LNCAP (cell line): ENCODE results near the gene HCFC1.

Source experiments
- CTCF ChIP-seq: fragments of 450-650 bp; IDR thresholded peaks from 2 replicates; pipeline ENCODE4 v1.5.1; 2017; ENCODE audit warnings: mild to moderate bottlenecking

HCFC1 gene

DNA sequence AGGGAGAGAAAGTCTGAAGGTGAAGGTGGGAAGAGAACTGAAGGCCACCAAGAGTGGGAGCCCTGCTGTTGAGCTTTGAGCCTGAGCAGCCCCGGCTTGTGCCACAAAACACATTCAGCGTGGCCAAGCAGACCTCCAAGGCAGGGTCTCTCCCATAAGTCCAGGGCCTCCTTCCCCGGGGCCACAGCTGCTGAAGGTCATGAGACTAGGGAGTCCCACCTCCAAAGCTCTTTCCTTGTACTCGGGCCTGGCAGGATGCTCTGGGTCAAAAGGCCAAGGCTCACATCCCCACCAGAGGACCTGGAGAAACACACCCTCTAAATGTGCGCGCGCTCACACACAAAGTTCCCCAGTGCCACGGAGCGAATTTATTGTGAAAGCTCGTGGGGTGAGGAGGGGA, 42.0 kb downstream of the HCFC1 start:
- TF ChIP-seq CTCF = no peak

DNA sequence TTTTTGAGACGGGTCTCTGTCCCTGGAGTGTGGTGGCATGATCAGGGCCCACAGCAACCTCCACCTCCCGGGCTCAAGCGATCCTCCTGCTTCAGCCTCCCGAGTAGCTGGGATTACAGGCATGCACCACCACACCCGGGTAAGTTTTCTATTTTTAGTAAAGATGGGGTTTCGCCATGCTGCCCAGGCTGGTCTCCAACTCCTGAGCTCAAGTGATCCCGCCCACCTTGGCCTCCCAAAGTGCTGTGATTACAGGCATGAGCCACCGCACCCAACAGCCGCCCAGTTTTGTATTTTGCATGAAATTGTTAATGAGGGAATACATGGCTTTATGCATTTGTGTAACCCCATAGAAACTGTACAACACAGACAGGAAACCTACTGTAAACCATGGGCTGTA, 42.8 kb downstream of the HCFC1 start:
- TF ChIP-seq CTCF = no peak

- TF ChIP-seq CTCF = no peak
These were observed 43.5 kb downstream of the HCFC1 start for GRCh38 chrX:153927922-153928760.

DNA sequence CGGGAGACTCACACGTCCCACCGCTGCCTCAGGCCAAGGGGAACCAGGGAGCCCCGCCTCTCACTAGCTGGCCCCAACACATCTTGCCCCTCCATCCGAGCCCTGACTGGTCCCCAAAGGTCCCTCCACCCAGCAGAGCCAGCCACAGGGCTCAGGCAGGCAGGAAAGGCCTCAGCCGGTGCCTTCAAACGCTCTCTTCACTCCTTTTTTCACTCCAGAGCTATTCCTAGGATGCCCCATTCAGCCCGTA, 44.0 kb downstream of the HCFC1 start:
- TF ChIP-seq CTCF = no peak

DNA sequence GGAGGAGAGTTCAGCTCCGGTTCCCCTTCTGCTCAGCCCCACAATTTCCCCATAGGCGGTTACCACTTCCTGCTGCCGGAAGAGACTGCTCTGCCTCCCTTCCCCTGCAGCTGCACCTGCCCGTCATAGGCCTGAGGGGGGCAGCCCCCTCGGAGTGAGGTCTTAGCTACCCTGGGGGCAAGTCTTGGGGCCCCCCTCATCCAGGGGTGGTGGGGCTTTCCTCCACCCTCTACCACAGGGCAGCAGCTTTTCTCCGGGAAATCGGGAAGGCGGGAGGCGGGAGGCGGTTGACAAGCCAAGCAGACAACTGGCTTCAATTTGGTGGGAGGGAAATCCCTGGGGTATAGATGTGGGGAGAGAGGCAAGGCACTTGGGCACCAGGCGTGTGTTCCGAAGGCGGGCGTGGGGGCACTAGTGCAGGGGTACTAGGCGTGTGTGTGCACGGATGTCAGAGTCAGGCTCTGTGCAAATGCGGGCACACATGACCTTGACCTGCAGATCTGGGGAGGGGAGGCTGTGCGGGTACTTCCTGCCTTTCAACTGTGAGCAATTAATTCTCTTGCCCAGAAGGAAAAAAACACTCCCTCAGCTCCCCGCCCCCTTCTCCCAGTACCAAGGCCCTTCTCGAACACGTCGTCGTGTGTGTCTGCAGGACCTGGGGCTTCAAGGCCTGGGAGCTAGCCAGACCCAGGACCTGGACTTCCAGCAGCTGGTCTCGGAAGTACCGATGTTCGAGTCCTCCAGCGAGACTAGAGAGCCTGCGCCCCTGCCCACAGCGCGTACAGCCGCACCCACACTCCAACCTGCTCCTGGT, 44.6 kb downstream of the HCFC1 start:
- no peak for TF ChIP-seq CTCF

DNA sequence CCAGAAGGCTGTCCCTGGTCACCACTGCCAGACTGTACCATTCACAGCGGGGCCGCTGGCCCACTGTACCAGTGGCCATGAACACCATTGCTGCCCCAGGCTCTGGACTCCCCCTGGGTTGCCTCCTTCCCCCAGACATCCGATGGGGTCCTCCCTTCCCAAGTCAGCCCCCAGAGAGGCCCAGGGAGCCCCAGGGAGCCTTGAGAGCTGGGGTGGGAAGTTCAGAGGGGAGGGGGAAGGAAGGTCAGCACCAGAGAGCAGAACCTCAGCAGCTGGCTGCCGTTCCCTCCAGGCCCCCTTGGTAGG, 45.1 kb downstream of the HCFC1 start:
- no peak for TF ChIP-seq CTCF

DNA sequence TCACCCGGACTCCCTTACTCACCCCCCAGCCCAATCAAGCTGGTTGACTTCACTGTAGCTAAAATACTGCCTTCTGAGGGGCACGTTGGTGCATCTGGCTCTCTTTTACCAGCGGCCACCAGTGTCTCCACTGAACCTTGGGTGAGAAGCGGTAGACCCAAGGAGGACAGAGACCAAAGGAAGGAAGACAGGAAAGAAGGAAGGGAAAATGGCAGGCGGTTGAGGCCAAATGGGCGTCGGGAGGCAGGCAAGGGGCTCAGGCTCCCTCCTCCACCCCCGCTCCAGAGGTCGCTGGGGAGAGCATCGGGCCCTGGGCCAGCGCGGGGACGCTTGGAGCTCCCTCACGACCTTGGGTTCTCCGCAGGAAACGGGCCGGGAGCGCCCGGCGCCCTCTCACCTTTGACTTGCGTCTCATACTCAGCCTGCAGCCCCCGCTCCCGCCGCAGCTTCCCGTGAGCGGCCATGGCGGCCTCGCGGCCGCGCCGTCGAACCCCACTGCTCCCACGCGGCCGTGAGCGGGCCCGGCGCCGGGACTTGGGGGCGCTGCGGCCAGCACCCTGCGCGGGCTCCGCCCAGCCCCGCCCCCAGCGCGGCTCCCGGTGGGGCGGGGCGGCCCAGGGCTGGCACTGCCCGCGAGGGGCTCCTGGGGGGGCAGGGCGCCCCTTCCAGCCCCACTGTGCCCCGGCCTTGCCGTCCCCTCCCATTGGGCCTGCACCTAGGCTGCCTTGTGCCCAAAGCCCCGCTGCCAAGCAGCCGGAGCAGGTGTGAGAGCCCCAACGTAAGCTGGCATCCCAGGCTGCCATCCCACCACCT, 45.7 kb downstream of the HCFC1 start, which contains the start of gene ARHGAP4:
TSS of gene ARHGAP4 (minus strand) at position 526 of the 813 bp plus-strand sequence. CDS start at position 464, 62 bp downstream.
- no peak for TF ChIP-seq CTCF
